ENCODE data around the gene LYST.
A peak's percentile ranks its signal among the peaks of the same experiment; 100 is the strongest.

LYST gene

DNA sequence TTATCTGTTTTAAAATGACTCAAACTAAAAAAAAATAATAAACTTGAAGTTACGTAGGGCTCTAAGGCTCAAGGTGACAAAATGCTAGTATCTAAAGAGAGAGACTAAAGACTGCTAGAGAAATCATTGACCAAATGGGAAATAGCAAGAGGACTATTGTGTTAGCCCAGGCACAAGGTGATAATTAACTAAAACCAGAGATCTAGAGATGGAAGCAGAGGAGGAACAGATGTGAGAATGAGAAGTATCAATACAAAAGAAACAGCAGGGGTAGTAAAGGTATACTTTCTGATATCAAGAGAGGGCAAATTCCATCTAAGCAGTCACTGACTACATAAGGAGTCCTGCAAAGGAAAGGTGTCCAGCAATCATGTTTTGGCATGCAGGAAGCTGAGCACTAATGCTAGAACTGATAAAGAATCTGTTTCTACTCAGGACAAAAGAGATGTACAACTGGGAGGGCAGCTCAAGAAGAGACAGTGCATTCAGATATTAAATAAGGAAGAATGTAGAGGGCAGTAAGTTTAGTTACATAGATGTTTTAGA lies 116.9 kb downstream of the LYST start:
- DNase-seq = no peak

DNA sequence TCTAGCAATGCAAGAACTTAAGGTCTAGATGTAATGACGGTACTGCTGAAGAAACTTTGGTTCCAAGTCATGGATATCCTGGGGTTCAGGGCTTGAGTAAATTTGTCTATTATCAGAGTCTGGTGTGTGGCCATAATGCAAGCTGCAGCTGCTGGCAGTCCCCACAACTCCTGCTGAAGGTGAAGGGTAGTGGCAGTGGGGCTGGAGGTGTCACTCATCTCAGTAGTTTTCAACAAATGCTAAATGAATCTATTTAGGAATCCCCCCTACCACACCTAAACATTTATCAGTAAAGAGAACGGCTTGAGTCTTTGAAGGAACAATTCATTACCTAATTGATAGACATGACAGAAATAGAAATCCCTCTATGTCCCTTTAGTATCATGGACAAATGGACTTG lies 118.0 kb downstream of the LYST start:
- DNase-seq = no peak

DNA sequence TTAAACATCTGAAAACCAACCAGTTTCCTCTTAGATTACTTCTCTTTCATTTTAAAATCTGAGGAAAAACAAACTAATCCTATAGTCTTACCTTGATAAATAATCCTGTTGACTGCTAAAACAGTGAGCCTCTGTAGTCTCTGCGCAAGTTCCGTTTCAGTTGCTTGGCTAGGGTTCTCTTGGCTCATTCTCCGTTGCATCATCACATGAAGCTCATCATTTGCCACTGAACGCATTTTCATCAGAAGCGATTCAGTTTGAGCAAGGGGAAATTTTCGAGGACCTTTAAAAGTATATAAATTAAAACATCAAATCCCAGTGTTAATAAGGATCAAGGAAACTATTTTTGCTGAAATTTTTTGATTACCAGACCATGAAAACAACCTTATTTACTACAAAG lies 120.5 kb downstream of the LYST start:
- no peak for DNase-seq

DNA sequence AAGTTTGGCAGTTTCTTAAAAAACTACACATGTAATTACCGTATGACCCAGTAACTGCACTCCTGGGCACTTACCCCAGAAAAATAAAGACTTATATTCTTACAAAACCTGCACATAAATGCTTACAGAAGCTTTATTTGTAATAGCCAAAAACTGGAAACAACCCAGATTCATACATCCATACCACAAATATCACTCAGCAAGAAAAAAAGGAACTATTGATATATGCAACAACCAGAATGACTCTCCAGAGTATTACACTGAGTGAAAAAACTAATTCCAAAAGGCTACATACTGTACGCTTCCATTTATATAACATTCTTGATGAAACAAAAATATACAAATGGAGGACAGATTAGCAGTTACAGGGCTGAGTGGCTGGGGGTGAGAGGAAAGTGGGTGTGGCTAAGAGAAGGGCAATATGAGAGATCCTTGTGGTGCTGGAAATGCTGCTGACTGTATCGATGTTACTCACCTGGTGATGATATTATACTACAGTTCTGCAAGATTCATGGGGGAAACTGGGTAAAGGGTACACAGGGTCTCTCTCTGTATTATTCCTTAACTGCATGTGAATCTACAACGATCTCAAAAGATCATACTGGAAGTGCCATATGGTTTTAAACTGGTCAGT lies 121.1 kb downstream of the LYST start:
- no peak for DNase-seq

DNA sequence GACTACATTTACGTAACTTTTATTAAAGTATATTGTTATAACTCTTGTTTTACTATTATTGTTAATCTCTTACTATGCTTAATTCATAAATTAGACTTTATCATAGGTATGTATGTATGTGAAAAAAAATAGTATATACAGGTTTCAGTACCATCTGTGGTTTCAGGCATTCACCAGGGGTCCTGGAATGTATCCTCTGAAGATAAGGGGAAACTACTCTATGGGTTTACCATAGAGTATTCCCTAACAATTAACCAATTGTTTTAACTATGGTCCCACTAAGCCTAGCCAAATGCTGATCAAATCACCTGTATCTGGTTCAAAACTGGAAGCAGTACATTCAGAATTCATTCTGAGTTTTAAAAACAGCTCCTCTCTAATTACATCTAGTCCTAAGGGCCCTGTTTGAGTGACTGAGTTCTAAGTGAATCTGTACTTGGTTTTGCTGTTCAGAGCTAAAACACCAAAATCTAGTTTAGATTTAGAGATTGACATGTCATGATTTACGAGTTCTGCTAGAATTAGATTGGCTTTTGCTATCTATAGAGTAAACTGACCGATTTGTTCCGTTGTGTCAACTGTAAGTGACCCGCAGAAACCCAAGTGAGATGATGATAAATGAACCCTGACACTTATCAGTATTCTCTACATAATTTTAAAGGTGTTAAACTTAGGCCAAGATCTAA lies 123.6 kb downstream of the LYST start:
- DNase-seq = no peak

DNA sequence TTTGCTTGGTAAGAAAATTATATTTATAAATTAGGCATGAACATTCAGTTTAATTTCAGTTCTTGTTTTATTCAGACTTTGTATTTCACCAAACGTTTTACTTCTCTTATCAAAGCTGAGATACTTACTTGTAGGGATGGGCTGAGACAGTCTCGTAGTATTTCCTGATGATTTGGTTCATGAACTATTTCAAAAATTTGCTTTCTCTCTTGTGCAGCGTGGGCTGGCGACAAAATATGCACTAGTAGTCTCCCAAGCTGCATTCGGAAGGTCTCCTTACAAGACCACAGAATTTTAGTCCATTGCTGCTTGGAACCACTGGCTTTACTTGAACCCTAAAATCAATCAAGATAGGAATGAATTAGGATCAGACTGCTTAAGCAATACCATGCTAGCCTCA lies 125.4 kb downstream of the LYST start:
- DNase-seq = no peak

DNA sequence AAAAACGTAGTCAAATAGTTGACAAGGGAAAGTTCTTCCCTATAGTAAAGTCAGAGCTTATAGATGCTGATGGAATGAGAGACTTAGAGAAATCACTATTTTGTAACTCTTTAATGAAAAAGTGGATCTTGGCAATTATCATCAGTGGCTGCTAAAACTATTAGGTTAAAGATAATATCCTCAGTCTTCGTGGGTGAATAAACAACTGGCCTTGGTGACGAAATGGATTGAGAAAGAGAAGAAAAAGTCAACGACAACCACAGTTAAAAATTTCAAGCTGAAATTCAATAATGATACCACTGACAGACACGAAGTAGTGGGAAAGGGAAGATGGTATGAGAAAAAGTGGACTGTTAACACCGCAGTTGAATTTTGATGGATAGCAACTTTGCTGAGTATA lies 127.1 kb downstream of the LYST start:
- DNase-seq = no peak

DNA sequence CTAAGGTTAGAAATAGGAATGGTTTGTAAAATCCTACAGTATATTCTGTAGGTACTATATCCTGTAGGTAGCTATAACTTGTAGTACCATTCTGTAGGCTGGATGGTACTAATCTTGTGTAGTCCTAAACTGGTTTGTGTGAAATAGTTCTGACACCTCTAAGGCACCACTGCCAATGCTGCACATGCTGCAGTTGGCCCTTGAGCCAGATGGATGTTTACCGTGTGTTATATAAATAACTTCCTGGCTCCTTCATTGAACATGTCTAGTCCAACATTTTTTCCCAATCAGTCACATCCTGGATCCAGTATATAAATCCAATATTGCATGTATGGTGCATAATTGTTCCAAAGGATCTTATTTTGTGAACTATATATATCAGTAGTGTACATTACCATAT lies 127.6 kb downstream of the LYST start:
- peak; percentile 12 for DNase-seq

DNA sequence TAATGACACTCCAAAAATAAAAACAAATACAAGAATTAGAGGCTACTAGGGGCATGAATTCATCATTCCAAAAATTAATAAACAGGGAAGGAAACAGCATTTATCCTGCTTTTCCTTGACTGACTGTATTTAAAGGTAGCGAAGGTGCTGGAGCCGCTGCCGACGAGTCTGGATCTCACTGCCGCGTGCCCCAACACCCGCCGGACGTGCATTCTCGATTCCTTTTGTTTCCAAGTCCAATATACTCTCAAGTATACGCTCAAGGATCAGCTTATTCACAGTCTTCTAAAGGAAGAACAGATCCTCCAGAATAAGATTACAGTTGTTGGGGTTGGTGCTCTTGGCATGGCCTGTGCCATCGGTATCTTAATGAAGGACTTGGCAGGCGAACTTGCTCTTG lies 129.0 kb downstream of the LYST start:
- DNase-seq = no peak

DNA sequence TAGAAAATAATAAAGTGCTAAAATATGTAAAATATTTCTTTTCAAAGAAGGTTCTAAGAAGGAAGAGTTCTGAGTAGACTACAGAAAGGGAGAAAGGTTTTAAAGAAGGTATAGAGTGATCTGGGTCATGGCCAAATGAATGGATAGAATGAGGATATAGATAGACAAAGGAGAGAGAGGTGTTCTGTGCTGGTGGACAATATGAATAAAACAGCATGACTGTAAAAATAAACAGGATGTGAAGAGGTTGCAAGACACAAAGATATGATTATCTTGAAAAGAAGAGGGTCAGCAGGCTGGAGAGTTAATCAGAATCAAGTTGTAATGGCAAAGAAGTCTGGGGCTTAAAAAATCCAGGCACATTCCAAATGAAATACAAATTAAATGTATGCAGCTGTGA lies 130.4 kb downstream of the LYST start:
- DNase-seq = no peak

DNA sequence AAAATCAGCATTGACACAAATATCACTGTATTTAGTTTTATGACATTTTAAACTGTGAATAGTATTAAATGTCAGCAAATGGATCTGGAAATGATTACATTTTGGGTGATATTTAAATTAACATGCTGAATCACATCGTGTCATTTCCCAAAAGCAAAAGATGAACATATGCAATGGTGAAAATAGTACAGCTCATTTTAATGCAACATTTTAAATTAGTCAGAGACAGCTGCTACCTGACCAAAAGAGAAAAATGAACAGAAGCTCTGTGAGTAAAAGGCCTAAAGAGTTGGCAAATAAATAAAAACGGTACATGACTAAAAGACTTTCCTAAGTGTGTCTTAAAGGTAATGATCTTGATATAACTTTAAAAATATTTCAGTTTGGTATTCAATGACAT lies 131.1 kb downstream of the LYST start:
- no peak for DNase-seq

DNA sequence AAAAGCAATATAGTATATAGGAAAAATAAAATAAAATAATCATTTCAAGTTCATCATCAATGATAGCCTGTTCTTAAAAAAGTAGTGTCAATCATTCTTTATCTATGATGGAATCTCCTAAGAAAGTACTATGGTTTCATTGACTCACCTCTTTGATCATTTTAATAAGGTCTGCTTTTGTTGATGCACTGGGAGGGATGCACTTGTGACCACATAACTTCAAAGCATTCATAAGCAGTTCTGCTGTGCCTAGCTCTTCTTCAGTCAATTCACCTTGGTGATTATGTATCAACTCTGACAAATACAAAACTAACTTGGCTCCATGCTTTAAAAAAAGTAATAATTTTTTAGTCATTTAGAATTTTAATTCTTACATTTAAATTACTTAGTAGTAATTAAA lies 132.4 kb downstream of the LYST start:
- no peak for DNase-seq

DNA sequence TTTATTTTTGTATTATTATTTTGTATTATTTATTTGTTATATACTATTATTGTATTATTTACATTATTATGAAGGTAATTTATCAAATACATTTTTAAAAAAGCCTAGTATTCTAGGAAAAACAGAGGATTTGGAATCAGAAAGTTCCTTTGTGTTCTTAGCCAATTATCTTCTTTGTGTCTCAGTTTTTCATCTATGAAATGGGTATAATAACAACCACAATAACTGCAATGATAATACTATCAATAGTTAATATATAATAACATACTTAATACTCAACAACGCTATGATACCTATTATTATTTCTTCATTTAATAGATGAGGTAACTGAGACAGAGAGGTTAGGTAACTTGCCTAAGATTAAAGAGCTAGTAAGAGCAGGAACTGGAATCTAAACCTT lies 136.7 kb downstream of the LYST start:
- no peak for DNase-seq

DNA sequence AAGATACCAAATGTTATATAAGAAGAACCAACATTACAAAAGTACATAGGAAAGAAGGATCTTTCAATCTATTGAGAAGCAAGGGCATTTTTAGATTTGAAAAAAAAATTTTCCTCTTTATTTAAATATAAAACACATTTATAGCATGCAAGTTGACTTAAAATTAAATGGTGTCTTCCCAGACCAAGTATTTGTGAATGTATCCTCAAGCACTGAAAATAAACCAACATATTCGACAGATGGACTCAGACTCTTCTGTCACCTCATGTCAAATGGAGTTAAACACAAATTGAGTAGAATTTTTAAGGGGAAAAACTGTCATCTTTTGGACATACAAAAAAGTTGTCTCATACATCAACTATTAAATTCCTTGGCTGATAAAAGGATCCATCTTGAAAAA lies 140.1 kb downstream of the LYST start:
- no peak for DNase-seq

DNA sequence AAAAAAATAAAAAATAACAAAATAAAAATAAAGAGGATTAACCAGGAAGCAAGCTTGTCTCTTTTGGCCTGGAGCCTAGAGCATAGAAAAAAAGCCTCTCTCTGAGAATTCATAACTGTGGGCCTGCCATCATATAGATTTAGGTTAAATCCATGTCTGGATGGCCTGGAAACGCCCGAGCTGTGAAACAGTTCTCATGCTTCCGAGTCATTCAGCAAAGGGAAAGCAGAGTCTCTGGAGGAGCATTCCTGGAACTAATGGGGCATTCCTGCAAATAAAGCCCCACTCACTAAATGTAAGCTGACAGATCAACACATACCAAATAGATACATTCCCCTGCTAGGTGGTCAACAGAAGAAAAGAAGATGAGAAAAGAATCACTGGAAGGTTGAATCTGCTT lies 141.3 kb downstream of the LYST start:
- no peak for DNase-seq

DNA sequence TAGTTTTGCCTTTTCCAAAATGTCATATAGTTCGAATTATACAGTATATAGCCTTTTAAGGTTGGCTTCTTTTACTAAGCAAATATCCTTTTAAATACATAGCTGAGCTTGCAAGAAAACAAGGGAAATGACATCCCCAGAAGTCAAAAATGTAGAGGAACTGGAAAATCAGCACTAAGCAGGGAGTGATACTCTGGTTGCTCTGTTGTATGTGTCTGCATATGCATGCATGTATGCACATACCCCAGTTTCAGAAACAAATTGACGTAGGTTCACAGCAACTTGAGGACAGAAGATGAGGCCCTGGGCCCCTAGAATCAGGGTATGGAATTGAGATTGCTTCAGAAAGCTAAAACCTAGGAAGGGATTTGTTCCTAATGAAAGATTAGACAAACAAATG lies 142.0 kb downstream of the LYST start:
- no peak for DNase-seq

DNA sequence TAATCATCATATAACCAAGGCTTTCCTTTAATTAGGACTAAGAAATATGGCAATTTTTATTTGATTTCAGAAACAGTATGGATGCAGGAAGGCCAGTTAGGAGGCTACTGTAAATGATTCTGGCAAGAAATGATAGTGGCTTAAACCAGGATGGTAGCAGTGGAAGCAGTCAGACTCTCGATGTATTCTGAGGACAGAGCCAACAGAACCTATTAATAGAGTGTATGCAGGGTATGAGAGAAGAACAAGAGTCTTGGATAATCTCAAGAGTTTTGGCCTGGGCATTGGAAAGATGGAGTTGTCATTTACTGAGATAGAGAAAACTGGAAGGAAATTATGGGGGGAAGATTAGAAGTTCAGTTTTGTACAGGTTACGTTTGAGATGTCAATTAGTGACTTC lies 143.8 kb downstream of the LYST start:
- no peak for DNase-seq

DNA sequence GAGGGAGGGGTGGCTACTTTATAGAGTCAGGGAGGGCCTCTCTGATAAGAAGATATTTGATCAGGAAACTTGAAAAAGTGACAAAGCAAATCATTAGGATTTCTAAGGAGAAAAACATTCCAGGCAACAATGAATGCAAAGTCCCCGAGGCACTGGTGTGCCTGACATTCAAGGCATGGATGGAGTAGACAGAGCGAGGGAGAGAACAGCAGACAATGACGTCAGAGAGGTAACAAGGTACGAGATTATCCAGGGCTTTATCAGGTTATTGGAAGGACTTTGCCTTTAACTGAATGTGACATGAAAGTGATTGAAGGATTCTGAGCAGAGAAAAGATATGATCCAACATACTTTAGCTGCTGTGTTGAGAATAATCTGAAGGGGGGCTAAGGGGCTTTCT lies 144.7 kb downstream of the LYST start:
- no peak for DNase-seq

DNA sequence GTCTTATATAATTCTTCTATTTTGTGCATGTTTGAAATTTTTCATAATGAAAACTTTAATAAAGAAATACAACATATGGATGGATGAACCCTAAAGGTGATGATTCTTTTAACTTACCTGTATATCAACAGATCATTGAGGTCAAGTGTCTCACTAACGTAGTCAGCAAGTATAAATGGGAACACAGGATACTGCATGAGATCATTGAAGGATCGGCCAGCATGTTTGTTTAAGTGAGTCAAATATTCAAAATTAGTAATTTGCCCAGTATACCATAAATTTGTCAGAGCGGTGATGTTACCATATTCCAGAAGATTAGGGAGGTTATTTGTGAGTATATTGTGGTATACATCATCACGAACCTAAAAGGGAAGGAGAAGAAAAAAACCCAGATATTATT lies 146.2 kb downstream of the LYST start:
- DNase-seq = no peak

DNA sequence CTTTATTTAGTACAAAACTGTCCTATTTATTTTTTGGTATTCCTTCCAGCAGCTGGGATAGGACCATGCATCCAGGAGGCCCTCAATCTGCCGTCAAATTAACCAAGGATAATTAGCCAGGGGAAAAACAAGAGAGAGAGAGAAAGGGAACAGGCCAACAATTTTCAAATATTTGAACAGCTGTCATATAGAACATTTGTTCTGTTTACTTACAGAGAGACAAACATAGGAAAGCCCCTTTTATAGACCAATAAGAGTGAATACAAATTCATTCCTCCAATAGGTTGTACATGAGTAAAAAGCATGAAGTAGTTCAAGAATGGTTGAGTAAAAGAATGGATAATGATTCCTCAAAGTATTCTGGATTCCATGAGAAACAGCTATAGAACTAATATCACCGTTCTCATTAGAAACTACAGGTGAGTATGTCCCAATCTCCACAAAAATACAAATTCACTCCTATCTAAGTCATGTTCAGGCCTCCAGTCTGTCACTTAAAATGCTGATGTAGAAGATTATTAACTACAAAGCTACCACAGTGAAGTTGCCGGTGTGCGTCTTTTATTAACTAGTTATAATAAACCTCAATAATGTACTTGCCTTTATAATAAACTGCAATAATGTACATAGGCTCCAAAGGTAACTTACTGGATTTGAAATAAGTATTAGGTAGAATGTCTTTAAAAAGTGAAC lies 152.4 kb downstream of the LYST start:
- peak; percentile 77 for DNase-seq

DNA sequence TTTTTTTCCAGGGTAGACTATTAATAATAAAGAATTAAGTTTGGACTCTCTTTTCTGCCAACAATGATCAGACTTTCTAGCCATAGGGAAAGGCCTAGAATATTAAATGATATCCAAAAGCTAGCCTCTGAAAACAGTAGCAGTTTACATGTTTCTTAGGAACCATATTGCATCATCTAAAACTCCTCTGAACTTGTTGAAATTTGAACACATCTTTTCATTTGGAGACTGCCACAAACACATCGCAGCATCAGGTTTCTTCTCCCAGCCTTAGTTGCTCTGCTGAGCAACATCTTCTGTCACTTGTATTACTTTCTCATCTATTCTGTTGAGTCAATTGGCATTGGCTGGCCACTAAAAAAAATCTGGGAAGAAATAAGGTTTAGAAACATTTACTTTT lies 153.9 kb downstream of the LYST start:
- no peak for DNase-seq

DNA sequence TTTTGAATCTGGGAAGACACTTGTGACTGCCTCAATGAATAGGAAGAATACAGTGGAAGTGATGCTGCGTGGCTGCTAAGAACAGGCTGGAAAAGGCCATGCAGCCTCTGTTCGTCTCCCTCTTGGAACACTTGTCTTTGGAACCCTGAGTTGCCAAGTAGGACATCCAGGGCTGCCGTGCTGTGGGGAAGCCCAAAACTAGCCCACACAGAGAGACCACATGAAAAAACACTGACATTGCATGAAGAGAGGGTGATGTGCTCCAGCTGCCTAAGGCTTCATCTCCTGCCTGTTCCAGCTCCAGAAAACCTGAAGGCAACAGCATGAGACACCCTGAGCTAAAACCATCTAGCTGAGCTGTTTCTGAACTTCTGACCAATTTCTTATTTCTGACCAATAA lies 156.0 kb downstream of the LYST start:
- DNase-seq = no peak

DNA sequence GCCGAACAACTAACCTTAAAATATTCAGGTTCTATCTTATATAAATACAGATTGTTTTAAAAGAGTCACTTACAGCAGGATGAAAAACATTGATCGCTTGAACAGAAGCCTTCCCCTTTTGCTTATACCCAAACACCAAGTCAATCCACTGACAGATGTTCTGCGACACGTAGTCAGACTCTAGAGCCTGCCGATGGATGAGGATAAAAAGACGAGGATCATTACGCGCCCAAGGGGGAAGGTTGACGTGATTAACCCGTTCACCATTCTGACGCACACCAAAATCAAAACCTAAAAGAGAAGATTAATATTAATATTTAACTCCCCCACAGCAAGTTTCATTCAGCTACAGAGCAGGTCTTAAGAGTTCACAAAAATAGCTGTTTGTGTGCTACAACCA lies 157.7 kb downstream of the LYST start:
- DNase-seq = no peak

DNA sequence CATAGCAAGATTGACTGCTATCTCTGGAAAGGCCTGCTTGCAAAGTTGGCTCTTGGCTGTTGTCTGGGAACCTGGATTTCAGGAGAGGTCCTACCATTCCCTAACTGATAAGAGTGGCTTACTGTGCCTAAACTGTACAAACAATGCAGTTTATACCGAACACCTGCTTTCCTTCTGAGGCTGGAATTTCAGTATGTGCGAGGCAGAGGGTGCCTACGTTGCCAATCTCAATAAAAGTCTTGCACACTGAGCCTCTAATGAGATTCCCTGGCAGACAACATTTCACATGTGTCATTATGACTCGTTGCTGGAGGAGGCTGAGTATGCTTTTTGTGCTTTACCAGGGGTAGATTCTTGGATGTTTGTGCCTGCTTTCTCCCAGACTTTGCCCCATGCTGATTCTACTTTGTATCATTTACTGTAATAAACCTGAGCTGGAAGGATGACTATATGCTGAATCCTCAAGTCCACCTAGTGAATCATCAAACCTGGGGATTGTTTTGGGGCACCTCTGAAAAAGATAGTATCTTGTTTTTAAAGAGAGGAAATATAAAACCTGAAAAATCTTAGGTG lies 158.2 kb downstream of the LYST start:
- DNase-seq = no peak
